Kidney (tissue), 14 donors: ENCODE measurements around the gene CD52. TPM values are rescaled to one million over a fixed set of nuclear protein-coding genes. Genes with fewer than 3 reads are reported as not detected.

ENCODE experiments used
- DNase-seq, 5 donors: peaks; one replicate each; pipeline ENCODE4 v3.0.0-alpha.2; 2013 to 2020
- FAIRE-seq: peaks from 2 replicates; lab custom pipeline; 2012; peaks lifted over from hg19 to GRCh38; lab: Jason Lieb, UNC
- H3K27ac ChIP-seq, 2 donors: one replicate each; pipeline ENCODE4 v1.7.0; 2013; ENCODE audit warnings: low read depth in 2 of 2, low read length in 2 of 2, inconsistent platforms in 1 of 2
- H3K27me3 ChIP-seq: one replicate; pipeline ENCODE4 v1.7.1; 2013; ENCODE audit warnings: low read length, inconsistent platforms; ENCODE audit not compliant: control insufficient read depth, insufficient read depth
- H3K36me3 ChIP-seq, 3 donors: one replicate each; pipeline versions ENCODE4 v1.7.0 to v1.7.1; 2013; ENCODE audit warnings: low read length in 3 of 3, control low read depth in 1 of 3, inconsistent platforms in 1 of 3; ENCODE audit not compliant: insufficient read depth in 3 of 3, control insufficient read depth in 2 of 3
- H3K4me1 ChIP-seq, 3 donors: one replicate each; pipeline versions ENCODE4 v1.7.0 to v1.7.1; 2013; ENCODE audit warnings: low read length in 3 of 3, inconsistent platforms in 1 of 3, low read depth in 1 of 3; ENCODE audit not compliant: control insufficient read depth in 2 of 3, insufficient read depth in 2 of 3
- H3K4me3 ChIP-seq, 3 donors: one replicate each; pipeline versions ENCODE4 v1.7.0 to v1.8.1; 2013; ENCODE audit warnings: low read length in 3 of 3, control low read depth in 1 of 3, inconsistent platforms in 1 of 3
- H3K9ac ChIP-seq, 3 donors: one replicate each; pipeline versions ENCODE4 v1.7.0 to v1.7.1; 2013; ENCODE audit warnings: low read length in 3 of 3, control low read depth in 1 of 3, inconsistent platforms in 1 of 3
- H3K9me3 ChIP-seq, 3 donors: one replicate each; pipeline versions ENCODE4 v1.7.0 to v1.7.1; 2013; ENCODE audit warnings: low read length in 3 of 3, control low read depth in 1 of 3, inconsistent platforms in 1 of 3; ENCODE audit not compliant: control insufficient read depth in 2 of 3, insufficient read depth in 1 of 3
- CTCF ChIP-seq: IDR thresholded peaks from 3 replicates; pipeline ENCODE4 v1.5.1; 2012; ENCODE audit warnings: mild to moderate bottlenecking, moderate library complexity, borderline replicate concordance; ENCODE audit not compliant: insufficient read depth; ENCODE audit errors: extremely low read depth
- intact Hi-C: fragments of 100-400 bp; cut with DNase I; formaldehyde crosslinking; loops from one replicate; pipeline ENCODE4 v1.11.1; 2022
- polyA plus RNA-seq: library from polyadenylated mRNA; stranded (reverse); fragments of 350-450 nt; fragmentation: Illumina TruSeq; extraction: RNeasy Lipid Tissue Mini Kit (QIAGEN cat#74804); gene quantifications from one replicate; pipeline ENCODE4 v1.2.3, GENCODE V29; 2014; ENCODE audit warnings: low read depth, low replicate concordance; ENCODE audit not compliant: insufficient read depth
- total RNA-seq: library from RNA; stranded (reverse); fragmentation: NEBNext Ultra II Directional; extraction: Animal tissue kit (Norgen Biotek cat#: 25700); gene quantifications from one replicate; pipeline ENCODE4 v1.2.1, GENCODE V29; 2021
- donor health status: control.
- donor health status: control.
- donor health status: control.
- donor health status: control.
- donor health status: control.
- donor health status: DM: yes; HTN: yes; CAD: no.
- donor health status: Normal renal cell carcinoma (clear cell type).

Gene CD52
- total and polyA plus RNA-seq, 2 donors from 2014 or later = 13.2 to 30.8 TPM

GRCh38 chr1:26322042-26322331 lies 4.2 kb downstream of the CD52 start:
- Histone ChIP-seq H3K9me3 (no peaks in the 10 kb centered on the region), H3K27me3 (no peaks in the 10 kb centered on the region), H3K4me1 (peaks cover 0 to 3% (median 3%) of the 10 kb centered on the region in 3 donors), H3K27ac (no peak overlapping the region), H3K36me3 (no peaks in the 10 kb centered on the region), H3K9ac (no peak overlapping the region), H3K4me3 (no peak overlapping the region)
- intact Hi-C loops = loop anchor here (5.0 kb wide), 1 partner anchor 50 kb away; no protein-coding TSS in a partner anchor
- FAIRE-seq (no peak), DNase-seq (peak in 1 of 5 donors; percentile 61)
- TF ChIP-seq CTCF = no peak

- no peak for FAIRE-seq
- intact Hi-C loops = loop anchor here (5.0 kb wide), 1 partner anchor 51 kb away; no protein-coding TSS in a partner anchor
Measured at GRCh38 chr1:26323382-26323781, 5.6 kb downstream of the CD52 start.

GRCh38 chr1:26324550-26324949 lies 6.8 kb downstream of the CD52 start:
- DNase-seq = no peak
- Histone ChIP-seq H3K9me3 (no peaks in the 10 kb centered on the region), H3K27ac (no peak overlapping the region), H3K4me3 (no peak overlapping the region), H3K9ac (no peak overlapping the region), H3K4me1 (peaks cover 0 to 3% (median 3%) of the 10 kb centered on the region in 3 donors), H3K36me3 (no peaks in the 10 kb centered on the region), H3K27me3 (no peaks in the 10 kb centered on the region)
- FAIRE-seq = no peak
- intact Hi-C loops = loop anchor here (5.0 kb wide), 1 partner anchor 52 kb away; no protein-coding TSS in a partner anchor
- TF ChIP-seq CTCF = no peak

More at GRCh38 chr1:26323382-26323781, 5.6 kb downstream of the CD52 start:
- DNase-seq = no peak
- no peak overlapping the region for H3K27ac ChIP-seq
- H3K36me3 ChIP-seq = no peaks in the 10 kb centered on the region
- TF ChIP-seq CTCF = no peak
- H3K4me1 ChIP-seq = peaks cover 0 to 3% (median 3%) of the 10 kb centered on the region in 3 donors
- no peak overlapping the region for H3K9ac ChIP-seq
- H3K4me3 ChIP-seq = no peak overlapping the region
- H3K27me3 ChIP-seq = no peaks in the 10 kb centered on the region
- no peaks in the 10 kb centered on the region for H3K9me3 ChIP-seq

- Histone ChIP-seq H3K27ac (no peak overlapping the region), H3K27me3 (no peaks in the 10 kb centered on the region), H3K36me3 (no peaks in the 10 kb centered on the region), H3K9me3 (no peaks in the 10 kb centered on the region), H3K4me3 (no peak overlapping the region), H3K4me1 (no peaks in the 10 kb centered on the region), H3K9ac (no peak overlapping the region)
- intact Hi-C loops = no loop called here
- FAIRE-seq (no peak), DNase-seq (peak in 1 of 5 donors; percentile 57)
- TF ChIP-seq CTCF = no peak
Measured at GRCh38 chr1:26327956-26328362, 10.2 kb downstream of the CD52 start.
